Cardiac muscle cell (in vitro differentiated cells and primary cell): ENCODE measurements around the gene PLCB2. TPM values are rescaled to one million over a fixed set of nuclear protein-coding genes. Genes with fewer than 3 reads are reported as not detected.

ENCODE experiments used
- DNase-seq, 2 donors: peaks; one replicate each; pipeline versions ENCODE4 v3.0.0 to v3.0.0-alpha.2; 2010 to 2017; ENCODE audit warnings: low read depth in 1 of 2, low spot score in 1 of 2
- H3K27ac ChIP-seq: fragments of 200-600 bp; sonication (generic); 2 replicates; pipeline ENCODE4 v1.5.1; 2016
- H3K27me3 ChIP-seq: fragments of 200-600 bp; sonication (generic); 2 replicates; pipeline ENCODE4 v1.6.0; 2016; ENCODE audit warnings: control low read depth
- H3K36me3 ChIP-seq: fragments of 200-600 bp; sonication (generic); 2 replicates; pipeline ENCODE4 v1.5.1; 2016; ENCODE audit warnings: control low read depth
- H3K4me1 ChIP-seq: fragments of 200-600 bp; sonication (generic); 2 replicates; pipeline ENCODE4 v1.8.1; 2017; ENCODE audit warnings: low read depth, mild to moderate bottlenecking, mixed run types
- H3K4me3 ChIP-seq: fragments of 200-600 bp; sonication (generic); 2 replicates; pipeline ENCODE4 v1.5.1; 2016; ENCODE audit warnings: mild to moderate bottlenecking
- H3K9me3 ChIP-seq: fragments of 200-600 bp; sonication (generic); 2 replicates; pipeline ENCODE4 v1.5.1; 2017; ENCODE audit warnings: low read depth, mild to moderate bottlenecking, control low read depth
- polyA plus RNA-seq: library from polyadenylated mRNA; unstranded; fragments of >200 nt; fragmentation: Nextera tagmentation; extraction: Ambion mirVana; gene quantifications from 2 replicates; pipeline ENCODE4 v1.2.1, GENCODE V29; 2016
- total RNA-seq: library from RNA; depleted of rRNA; stranded (reverse); fragments of >200 nt; gene quantifications from 2 replicates; pipeline ENCODE4 v1.2.3, GENCODE V29; 2016
- TF ChIP-seq, protein P1 (sequence below): IDR thresholded peaks from 2 replicates; pipeline ENCODE4 v1.5.1; 2012; ENCODE audit warnings: low read depth, mild to moderate bottlenecking, low read length

The PLCB2 gene
- total and polyA plus RNA-seq, 2 experiments from 2014 or later = 28.3 to 41.2 TPM

DNA sequence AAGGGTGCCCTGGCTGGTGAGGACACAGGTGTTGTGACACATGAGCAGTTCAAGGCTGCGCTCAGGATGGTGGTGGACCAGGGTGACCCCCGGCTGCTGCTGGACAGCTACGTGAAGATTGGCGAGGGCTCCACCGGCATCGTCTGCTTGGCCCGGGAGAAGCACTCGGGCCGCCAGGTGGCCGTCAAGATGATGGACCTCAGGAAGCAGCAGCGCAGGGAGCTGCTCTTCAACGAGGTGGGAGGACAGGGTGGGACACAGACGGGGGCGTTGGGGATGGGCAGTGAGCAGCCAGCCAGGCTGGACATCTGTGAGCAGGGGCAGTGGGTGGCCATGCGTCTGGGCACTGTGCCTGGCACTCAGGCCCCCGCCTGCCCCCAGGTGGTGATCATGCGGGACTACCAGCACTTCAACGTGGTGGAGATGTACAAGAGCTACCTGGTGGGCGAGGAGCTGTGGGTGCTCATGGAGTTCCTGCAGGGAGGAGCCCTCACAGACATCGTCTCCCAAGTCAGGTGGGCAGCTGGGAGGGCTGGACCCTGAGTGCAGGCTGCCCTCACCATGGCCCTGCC lies 35.2 kb downstream of the PLCB2 start:
- TF ChIP-seq, protein P1, sequence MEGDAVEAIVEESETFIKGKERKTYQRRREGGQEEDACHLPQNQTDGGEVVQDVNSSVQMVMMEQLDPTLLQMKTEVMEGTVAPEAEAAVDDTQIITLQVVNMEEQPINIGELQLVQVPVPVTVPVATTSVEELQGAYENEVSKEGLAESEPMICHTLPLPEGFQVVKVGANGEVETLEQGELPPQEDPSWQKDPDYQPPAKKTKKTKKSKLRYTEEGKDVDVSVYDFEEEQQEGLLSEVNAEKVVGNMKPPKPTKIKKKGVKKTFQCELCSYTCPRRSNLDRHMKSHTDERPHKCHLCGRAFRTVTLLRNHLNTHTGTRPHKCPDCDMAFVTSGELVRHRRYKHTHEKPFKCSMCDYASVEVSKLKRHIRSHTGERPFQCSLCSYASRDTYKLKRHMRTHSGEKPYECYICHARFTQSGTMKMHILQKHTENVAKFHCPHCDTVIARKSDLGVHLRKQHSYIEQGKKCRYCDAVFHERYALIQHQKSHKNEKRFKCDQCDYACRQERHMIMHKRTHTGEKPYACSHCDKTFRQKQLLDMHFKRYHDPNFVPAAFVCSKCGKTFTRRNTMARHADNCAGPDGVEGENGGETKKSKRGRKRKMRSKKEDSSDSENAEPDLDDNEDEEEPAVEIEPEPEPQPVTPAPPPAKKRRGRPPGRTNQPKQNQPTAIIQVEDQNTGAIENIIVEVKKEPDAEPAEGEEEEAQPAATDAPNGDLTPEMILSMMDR = no peak
- no peaks in the 10 kb centered on the region for H3K27me3 ChIP-seq
- no peaks in the 10 kb centered on the region for H3K36me3 ChIP-seq
- H3K9me3 ChIP-seq = no peaks in the 10 kb centered on the region
- no peak overlapping the region for H3K4me3 ChIP-seq
- no peak overlapping the region for H3K27ac ChIP-seq
- DNase-seq = no peak
- H3K4me1 ChIP-seq = no peaks in the 10 kb centered on the region

DNA sequence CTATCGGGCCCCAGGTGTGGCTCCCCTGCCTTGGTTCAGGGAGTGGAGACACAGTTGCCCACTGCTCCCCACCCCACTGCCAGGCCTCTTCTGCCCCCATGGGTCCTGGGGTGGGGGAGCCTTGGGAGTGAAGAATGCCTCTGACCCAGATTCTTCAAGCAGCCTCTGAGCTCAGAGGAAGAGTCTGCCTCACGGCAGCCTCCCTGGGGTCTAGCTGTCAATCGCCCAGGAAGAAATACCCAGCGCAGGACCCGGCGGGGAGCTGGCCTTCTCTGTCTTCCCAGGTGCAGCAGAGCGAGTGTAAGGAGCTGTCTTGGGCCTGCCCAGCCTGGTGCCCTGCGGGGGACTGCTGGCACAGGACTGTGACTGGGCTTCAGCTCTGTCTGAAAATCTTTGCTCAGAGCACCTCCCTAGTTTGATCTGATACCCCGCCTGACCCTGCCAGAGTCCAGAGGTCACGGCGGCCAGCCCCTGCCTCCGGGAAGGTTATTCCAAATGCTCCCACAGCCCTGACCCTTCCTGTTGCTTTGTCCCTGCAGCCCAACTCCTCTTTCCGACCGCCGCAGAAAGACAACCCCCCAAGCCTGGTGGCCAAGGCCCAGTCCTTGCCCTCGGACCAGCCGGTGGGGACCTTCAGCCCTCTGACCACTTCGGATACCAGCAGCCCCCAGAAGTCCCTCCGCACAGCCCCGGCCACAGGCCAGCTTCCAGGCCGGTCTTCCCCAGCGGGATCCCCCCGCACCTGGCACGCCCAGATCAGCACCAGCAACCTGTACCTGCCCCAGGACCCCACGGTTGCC lies 35.9 kb downstream of the PLCB2 start:
- H3K4me3 ChIP-seq = no peak overlapping the region
- H3K9me3 ChIP-seq = no peaks in the 10 kb centered on the region
- H3K4me1 ChIP-seq = no peaks in the 10 kb centered on the region
- H3K27me3 ChIP-seq = no peaks in the 10 kb centered on the region
- TF ChIP-seq, protein P1 = no peak
- no peak for DNase-seq
- no peak overlapping the region for H3K27ac ChIP-seq
- no peaks in the 10 kb centered on the region for H3K36me3 ChIP-seq

DNA sequence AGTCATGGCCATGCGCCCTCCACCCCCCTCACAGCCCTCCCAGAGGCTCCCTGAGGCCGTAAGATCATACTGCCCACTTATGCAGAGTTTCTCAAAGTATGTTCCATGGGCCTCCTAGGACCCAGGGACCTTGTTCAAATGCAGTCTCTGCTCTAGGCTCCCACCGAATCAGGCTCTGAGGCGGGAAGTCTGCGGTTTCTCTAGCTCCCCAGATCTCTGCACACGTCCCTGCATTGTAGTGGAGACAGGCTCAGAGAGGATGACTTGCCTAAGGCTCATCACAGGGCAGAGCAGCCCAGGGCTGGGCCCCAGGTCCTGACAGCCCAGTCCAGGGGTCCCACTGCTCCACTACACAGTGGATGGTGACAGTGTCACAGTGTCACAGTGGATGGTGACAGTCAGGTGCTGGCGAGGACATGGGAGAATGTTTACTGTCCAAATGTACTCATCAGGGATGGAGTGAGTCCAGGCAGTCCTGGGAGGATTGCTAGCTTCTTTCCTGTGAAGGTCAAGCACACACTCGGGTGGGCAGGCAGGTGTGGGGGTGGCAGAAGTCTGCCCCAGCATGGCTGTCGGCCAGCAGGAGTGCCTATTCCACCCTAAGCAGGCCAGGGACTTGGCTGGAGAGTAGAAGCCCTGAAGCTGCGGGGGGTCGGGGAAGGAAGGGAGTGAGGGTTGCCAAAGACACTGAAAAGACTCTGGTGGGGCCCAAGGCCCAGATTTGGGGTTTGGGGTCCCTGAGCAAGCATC lies 37.3 kb downstream of the PLCB2 start:
- DNase-seq = no peak
- TF ChIP-seq, protein P1 = no peak
- H3K27me3 ChIP-seq = no peaks in the 10 kb centered on the region
- no peaks in the 10 kb centered on the region for H3K4me1 ChIP-seq
- no peaks in the 10 kb centered on the region for H3K9me3 ChIP-seq
- no peak overlapping the region for H3K4me3 ChIP-seq
- no peak overlapping the region for H3K27ac ChIP-seq
- no peaks in the 10 kb centered on the region for H3K36me3 ChIP-seq

DNA sequence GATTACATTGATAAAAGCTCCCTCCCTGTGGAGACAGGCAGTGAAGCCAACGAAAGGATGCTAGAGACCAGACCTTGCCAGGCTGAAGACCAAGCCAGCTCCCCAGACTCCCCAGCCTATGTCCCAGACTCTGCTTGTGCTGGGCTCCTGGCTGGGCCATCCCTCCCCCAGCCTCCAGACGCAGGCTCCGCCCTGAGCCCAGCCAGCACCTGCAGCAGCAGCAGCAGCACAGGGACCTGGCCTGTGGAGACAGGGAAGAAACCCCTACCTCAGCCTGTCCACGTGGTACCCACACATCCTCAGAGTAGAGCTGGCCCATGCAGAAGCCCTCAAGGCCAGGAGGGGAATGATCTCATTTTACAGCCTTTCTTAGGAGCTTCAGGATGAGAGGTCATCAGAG lies 38.1 kb downstream of the PLCB2 start:
- Histone ChIP-seq H3K4me1 (no peaks in the 10 kb centered on the region), H3K27me3 (no peaks in the 10 kb centered on the region), H3K9me3 (no peaks in the 10 kb centered on the region), H3K36me3 (no peaks in the 10 kb centered on the region), H3K27ac (no peak overlapping the region), H3K4me3 (no peak overlapping the region)
- DNase-seq = no peak
- TF ChIP-seq, protein P1 = no peak

DNA sequence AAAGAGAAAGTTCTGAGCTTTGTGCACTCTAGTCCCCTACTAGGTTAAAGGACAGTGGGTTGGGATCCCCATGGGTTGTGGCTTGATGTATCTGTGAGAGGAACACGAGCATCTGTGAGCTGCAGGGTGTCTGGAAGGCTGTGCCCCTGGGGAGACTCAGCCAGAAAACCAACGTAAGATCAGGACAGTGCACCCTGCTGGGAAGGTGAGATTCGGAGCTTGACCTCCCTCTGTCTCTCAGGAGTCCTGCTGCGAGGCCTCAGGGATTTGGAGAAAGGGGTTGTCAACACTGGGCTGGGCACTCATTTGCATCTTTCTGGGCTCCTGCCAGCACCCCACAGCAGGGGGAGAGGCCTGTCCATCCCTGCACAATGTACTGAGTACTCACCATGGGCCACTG lies 40.1 kb downstream of the PLCB2 start:
- no peaks in the 10 kb centered on the region for H3K27me3 ChIP-seq
- DNase-seq = no peak
- no peak overlapping the region for H3K4me3 ChIP-seq
- TF ChIP-seq, protein P1 = no peak
- no peaks in the 10 kb centered on the region for H3K36me3 ChIP-seq
- H3K27ac ChIP-seq = no peak overlapping the region
- H3K9me3 ChIP-seq = no peaks in the 10 kb centered on the region
- H3K4me1 ChIP-seq = no peaks in the 10 kb centered on the region
